K562 (cell line): ENCODE data around the gene CFL1. TPM values are rescaled to one million over a fixed set of nuclear protein-coding genes. Genes with fewer than 3 reads are reported as not detected.

Experiments used
- DPF2 ChIP-seq: fragments of 450-650 bp; IDR thresholded peaks from 2 replicates; pipeline ENCODE4 v1.6.1; 2016
- FUS ChIP-seq: fragments of 200-400 bp; formaldehyde crosslinking; optimal IDR thresholded peaks from 2 replicates; pipeline ENCODE3; 2017; ENCODE audit warnings: low read depth, low read length
- ILF3 ChIP-seq: fragments of 450-650 bp; IDR thresholded peaks from 2 replicates; pipeline ENCODE4 v1.6.1; 2018; ENCODE audit warnings: antibody characterized with exemption, mild to moderate bottlenecking, moderate library complexity, borderline replicate concordance
- PCBP1 ChIP-seq: fragments of 200-400 bp; formaldehyde crosslinking; IDR thresholded peaks from 2 replicates; pipeline ENCODE4 v1.6.1; 2018; ENCODE audit warnings: mild to moderate bottlenecking, low read depth, low read length; ENCODE audit not compliant: poor library complexity, severe bottlenecking
- SIX5 ChIP-seq, 2 experiments: IDR thresholded peaks; 2 replicates each; pipeline ENCODE4 v1.6.1; 2011; ENCODE audit warnings: low read length in 2 of 2, borderline replicate concordance in 1 of 2, low read depth in 1 of 2, mild to moderate bottlenecking in 1 of 2, moderate library complexity in 1 of 2; ENCODE audit not compliant: insufficient read depth in 1 of 2
- SLC30A9 ChIP-seq: fragments of 250-450 bp; sonication (Bioruptor Pico); IDR thresholded peaks from 2 replicates; pipeline ENCODE4 v1.8.0; 2022; ENCODE audit warnings: mild to moderate bottlenecking, moderate library complexity
- SMAD1 ChIP-seq: fragments of 150-350 bp; IDR thresholded peaks from 2 replicates; pipeline ENCODE4 v1.6.1; 2014; ENCODE audit warnings: low read length, low read depth; ENCODE audit not compliant: partially characterized antibody
- SP1 ChIP-seq: sonication (generic); formaldehyde crosslinking; IDR thresholded peaks from 2 replicates; pipeline ENCODE4 v1.8.1; 2022; ENCODE audit warnings: mild to moderate bottlenecking, missing genetic modification reagents
- THRAP3 ChIP-seq: fragments of 450-650 bp; IDR thresholded peaks from 2 replicates; pipeline ENCODE4 v1.6.1; 2016; ENCODE audit warnings: mild to moderate bottlenecking, inconsistent platforms, borderline replicate concordance
- THRB ChIP-seq: fragments of 450-650 bp; formaldehyde crosslinking; conservative IDR thresholded peaks from 2 replicates; pipeline ENCODE4 v1.4.0; 2022; ENCODE audit warnings: mild to moderate bottlenecking, missing genetic modification characterization
- U2AF1 ChIP-seq: fragments of 200-400 bp; formaldehyde crosslinking; optimal IDR thresholded peaks from 2 replicates; pipeline ENCODE3; 2017; ENCODE audit warnings: mild to moderate bottlenecking, low read depth, low read length, moderate library complexity
- YBX1 ChIP-seq: fragments of 450-650 bp; IDR thresholded peaks from 2 replicates; pipeline ENCODE4 v1.7.1; 2016; ENCODE audit warnings: mild to moderate bottlenecking
- YY1 ChIP-seq, 3 experiments: IDR thresholded peaks; 2 replicates each; pipeline ENCODE4 v1.6.1; 2011; ENCODE audit warnings: low read length in 2 of 3, mild to moderate bottlenecking in 2 of 3, moderate library complexity in 2 of 3, borderline replicate concordance in 1 of 3, control low read depth in 1 of 3, low read depth in 1 of 3; ENCODE audit not compliant: insufficient read depth in 3 of 3, insufficient replicate concordance in 2 of 3, control insufficient read depth in 1 of 3, insufficient read length in 1 of 3; ENCODE audit errors: extremely low read depth in 1 of 3
- ZC3H8 ChIP-seq: fragments of 450-650 bp; IDR thresholded peaks from 2 replicates; pipeline ENCODE4 v1.6.1; 2017
- ZNF764 ChIP-seq: fragments of 250-450 bp; sonication (Bioruptor Pico); IDR thresholded peaks from 2 replicates; pipeline ENCODE4 v1.4.0; 2020; ENCODE audit warnings: low read depth, mild to moderate bottlenecking, moderate library complexity
- polyA plus RNA-seq, 8 experiments: library from polyadenylated mRNA; depleted of rRNA in 4 of 8; stranded (reverse) in 5 of 8; unstranded in 3 of 8; fragments of >200 nt; fragmentation: Nextera tagmentation in 2 of 8; fragmentation: Illumina TruSeq in 1 of 8; extraction: Ambion mirVana in 2 of 8; extraction: Trizol in 1 of 8; gene quantifications; 2 replicates each; pipeline versions ENCODE4 v1.2.1 to v1.2.3, GENCODE V29; 2011 to 2014; ENCODE audit warnings: inconsistent platforms in 1 of 8, missing spikeins in 1 of 8
- total RNA-seq, 7 experiments: library from RNA; depleted of rRNA in 6 of 7; stranded (reverse); fragments of >200 nt in 6 of 7; fragmentation: Illumina TruSeq in 2 of 7; extraction: Trizol in 2 of 7; gene quantifications; 2 replicates each; pipeline versions ENCODE4 v1.2.1 to v1.2.3, GENCODE V29; 2011 to 2021; ENCODE audit warnings: low replicate concordance in 1 of 7
- TF ChIP-seq, protein P1 (sequence below): fragments of 450-650 bp; IDR thresholded peaks from 2 replicates; pipeline ENCODE4 v1.6.1; 2014; ENCODE audit warnings: low read depth, mild to moderate bottlenecking, moderate library complexity, borderline replicate concordance
- TF ChIP-seq, protein P2 (sequence below): fragments of 450-650 bp; formaldehyde crosslinking; IDR thresholded peaks from 2 replicates; pipeline ENCODE4 v1.4.0; 2022; ENCODE audit warnings: missing genetic modification characterization

Gene CFL1
- total and polyA plus RNA-seq, 9 of the 15 experiments (the other 6 are each of a cell fraction or from before 2014, with no cell fraction given), result 105 to 1,101 (median 859) TPM

DNA sequence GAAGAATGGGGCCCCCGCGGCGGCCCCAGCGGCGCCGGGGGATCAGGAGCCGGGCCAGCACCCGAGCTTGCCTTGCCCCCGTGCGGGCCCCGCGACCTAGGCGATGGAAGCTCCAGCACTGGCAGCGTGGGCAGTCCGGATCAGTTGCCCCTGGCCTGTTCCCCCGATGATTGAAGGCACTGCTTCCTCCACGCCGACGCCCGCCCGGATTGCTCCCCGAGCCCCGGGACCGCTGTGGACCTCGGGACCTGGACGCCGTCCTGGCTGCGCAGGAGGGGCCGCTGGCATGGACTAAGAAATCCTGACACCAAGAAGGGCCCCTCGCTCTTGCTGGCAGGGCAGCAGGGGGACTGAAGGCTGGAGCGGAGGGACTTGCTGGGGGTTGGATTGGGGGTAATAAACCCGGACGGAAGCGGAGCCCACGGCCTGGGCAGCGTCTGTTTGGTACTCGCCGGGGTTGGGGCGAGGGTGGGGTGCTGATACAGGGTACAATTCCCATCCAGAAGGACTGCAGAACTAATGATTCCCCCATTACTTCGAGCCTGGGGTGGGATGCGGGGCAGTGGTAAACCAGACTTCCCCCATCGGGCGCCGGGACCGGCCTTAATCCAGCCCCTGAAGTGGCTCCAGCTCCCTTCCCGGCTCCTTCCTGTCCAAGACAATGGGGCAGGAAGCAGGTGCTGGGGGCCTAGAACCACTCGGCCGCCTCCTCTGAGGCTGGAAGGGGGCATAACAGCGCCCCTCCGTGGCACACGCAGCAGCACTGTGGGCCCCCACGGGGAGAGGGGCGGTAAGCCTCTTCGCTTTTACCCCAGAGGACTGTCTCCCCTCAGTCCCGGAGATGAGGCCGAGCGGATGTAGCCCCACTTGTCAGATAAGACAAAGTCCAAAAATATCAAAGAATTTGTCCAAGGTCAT is 33.5 kb upstream of the CFL1 start (continued):
- TF ChIP-seq, protein P1, sequence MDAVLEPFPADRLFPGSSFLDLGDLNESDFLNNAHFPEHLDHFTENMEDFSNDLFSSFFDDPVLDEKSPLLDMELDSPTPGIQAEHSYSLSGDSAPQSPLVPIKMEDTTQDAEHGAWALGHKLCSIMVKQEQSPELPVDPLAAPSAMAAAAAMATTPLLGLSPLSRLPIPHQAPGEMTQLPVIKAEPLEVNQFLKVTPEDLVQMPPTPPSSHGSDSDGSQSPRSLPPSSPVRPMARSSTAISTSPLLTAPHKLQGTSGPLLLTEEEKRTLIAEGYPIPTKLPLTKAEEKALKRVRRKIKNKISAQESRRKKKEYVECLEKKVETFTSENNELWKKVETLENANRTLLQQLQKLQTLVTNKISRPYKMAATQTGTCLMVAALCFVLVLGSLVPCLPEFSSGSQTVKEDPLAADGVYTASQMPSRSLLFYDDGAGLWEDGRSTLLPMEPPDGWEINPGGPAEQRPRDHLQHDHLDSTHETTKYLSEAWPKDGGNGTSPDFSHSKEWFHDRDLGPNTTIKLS, result no peak
- TF ChIP-seq YBX1, result no peak
- peak; percentile 82; the same call in 1 of the 2 replicates for TF ChIP-seq THRAP3
- no peak for TF ChIP-seq SLC30A9 (CRISPR knock-in tag)
- TF ChIP-seq THRB (CRISPR knock-in tag), result peak; percentile 69; the same call in 1 of the 2 replicates
- no peak; the same call in 1 of the 2 replicates for TF ChIP-seq ZNF764 (CRISPR knock-in tag)
- TF ChIP-seq, protein P2, sequence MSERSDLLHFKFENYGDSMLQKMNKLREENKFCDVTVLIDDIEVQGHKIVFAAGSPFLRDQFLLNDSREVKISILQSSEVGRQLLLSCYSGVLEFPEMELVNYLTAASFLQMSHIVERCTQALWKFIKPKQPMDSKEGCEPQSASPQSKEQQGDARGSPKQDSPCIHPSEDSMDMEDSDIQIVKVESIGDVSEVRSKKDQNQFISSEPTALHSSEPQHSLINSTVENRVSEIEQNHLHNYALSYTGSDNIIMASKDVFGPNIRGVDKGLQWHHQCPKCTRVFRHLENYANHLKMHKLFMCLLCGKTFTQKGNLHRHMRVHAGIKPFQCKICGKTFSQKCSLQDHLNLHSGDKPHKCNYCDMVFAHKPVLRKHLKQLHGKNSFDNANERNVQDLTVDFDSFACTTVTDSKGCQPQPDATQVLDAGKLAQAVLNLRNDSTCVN (CRISPR knock-in tag), result no peak
- TF ChIP-seq SP1 (CRISPR knock-in tag), result 0 out of 2 replicates have a peak, but pooled peaks have one; percentile 20
- TF ChIP-seq SMAD1, result peak; percentile 1
- TF ChIP-seq FUS, result no peak
- TF ChIP-seq DPF2, result no peak; the same call in 1 of the 2 replicates
- no peak for TF ChIP-seq SIX5 (IDR thresholded peaks at IDR 0.05; ENCODE audit: borderline replicate concordance in 1 of 2, insufficient read depth in 1 of 2, low read depth in 1 of 2, low read length in 2 of 2)
- peak in 2 of 3 experiments; percentile 37 to 47 for TF ChIP-seq YY1 (IDR thresholded peaks at IDR 0.05; ENCODE audit: borderline replicate concordance in 1 of 3, control insufficient read depth in 1 of 3, extremely low read depth in 1 of 3, insufficient read depth in 3 of 3, insufficient read length in 1 of 3, insufficient replicate concordance in 2 of 3, low read depth in 1 of 3, low read length in 2 of 3)
- TF ChIP-seq U2AF1, result no peak
- TF ChIP-seq PCBP1, result no peak
- TF ChIP-seq ZC3H8, result no peak
- TF ChIP-seq ILF3, result peak; percentile 12; the same call in 1 of the 2 replicates
